Activated CD8-positive, alpha-beta T cell treated with anti-CD3 and anti-CD28 coated beads for 36 hours (primary cell): ENCODE data around the gene PRSS23. TPM values are rescaled to one million over a fixed set of nuclear protein-coding genes. Genes with fewer than 3 reads are reported as not detected.

Source experiments
- ATAC-seq: fragments of 200-7000 bp; cut with Tn5 transposase; one replicate; pipeline ENCODE4 v1.10.0; 2021; ENCODE audit warnings: mild to moderate bottlenecking, moderate library complexity
- CTCF ChIA-PET: fragments of 350-600 bp; sonication (Branson Sonifier 250); formaldehyde crosslinking; loops from one replicate; lab custom pipeline; 2021; ENCODE audit warnings: antibody characterized with exemption; lab: Charles Lee
- POLR2A ChIA-PET: fragments of 350-600 bp; sonication (Branson Sonifier 250); formaldehyde crosslinking; loops from one replicate; lab custom pipeline; 2021; ENCODE audit warnings: antibody characterized with exemption; lab: Charles Lee
- DNase-seq: peaks from one replicate; pipeline ENCODE4 v3.0.0-alpha.2; 2020
- H3K27ac Mint-ChIP-seq: one replicate; pipeline ENCODE4 v1.8.0; 2021; ENCODE audit warnings: mild to moderate bottlenecking, mixed read lengths
- H3K27me3 Mint-ChIP-seq: one replicate; pipeline ENCODE4 v1.8.0; 2021; ENCODE audit warnings: mixed read lengths
- H3K36me3 Mint-ChIP-seq: one replicate; pipeline ENCODE4 v1.8.0; 2021; ENCODE audit warnings: low read depth, mixed read lengths
- H3K4me1 Mint-ChIP-seq: one replicate; pipeline ENCODE4 v1.8.0; 2021; ENCODE audit warnings: low read depth, mixed read lengths
- H3K4me3 Mint-ChIP-seq: one replicate; pipeline ENCODE4 v1.8.0; 2021; ENCODE audit warnings: mild to moderate bottlenecking, moderate library complexity, mixed read lengths
- H3K9me3 Mint-ChIP-seq: one replicate; pipeline ENCODE4 v1.8.0; 2021; ENCODE audit warnings: mixed read lengths
- intact Hi-C: fragments of 100-400 bp; cut with micrococcal nuclease; formaldehyde crosslinking; loops from one replicate; pipeline ENCODE4 v1.10.0; 2022
- total RNA-seq, 2 experiments: library from RNA; stranded (reverse); gene quantifications; one replicate each; pipeline ENCODE4 v1.2.3, GENCODE V29; 2021
- TF ChIP-seq, protein P1 (sequence below): fragments of 200-600 bp; IDR thresholded peaks from one replicate; pipeline ENCODE4 v1.8.0; 2022; ENCODE audit warnings: antibody characterized with exemption, mild to moderate bottlenecking

Gene PRSS23
- total RNA-seq, 2 experiments from 2014 or later, result 1.4 to 2.3 TPM

DNA sequence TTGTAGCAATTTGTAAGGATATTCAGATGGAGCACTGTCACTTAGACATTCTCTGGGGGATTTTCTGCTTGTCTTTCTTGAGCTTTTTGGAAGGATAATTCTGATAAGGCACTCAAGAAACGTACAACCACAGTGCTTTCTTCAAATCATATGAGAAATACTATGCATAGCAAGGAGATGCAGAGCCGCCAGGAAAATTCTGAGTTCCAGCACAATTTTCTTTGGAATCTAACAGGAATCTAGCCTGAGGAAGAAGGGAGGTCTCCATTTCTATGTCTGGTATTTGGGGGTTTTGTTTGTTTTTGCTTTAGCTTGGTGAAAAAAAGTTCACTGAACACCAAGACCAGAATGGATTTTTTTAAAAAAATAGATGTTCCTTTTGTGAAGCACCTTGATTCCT, 9.9 kb downstream of the PRSS23 start:
- ATAC-seq (no peak), DNase-seq (no peak)
- ChIA-PET POLR2A (no interaction called here), CTCF (interaction anchor here (1.3 kb wide), 1 partner anchor 202 kb away, joined by 7 read pairs; no protein-coding TSS in a partner anchor)
- peaks cover 23% of the 10 kb centered on the region for H3K27me3 Mint-ChIP-seq
- H3K4me1 Mint-ChIP-seq, result peaks cover 10% of the 10 kb centered on the region
- no peak overlapping the region for H3K4me3 Mint-ChIP-seq
- TF ChIP-seq, protein P1, sequence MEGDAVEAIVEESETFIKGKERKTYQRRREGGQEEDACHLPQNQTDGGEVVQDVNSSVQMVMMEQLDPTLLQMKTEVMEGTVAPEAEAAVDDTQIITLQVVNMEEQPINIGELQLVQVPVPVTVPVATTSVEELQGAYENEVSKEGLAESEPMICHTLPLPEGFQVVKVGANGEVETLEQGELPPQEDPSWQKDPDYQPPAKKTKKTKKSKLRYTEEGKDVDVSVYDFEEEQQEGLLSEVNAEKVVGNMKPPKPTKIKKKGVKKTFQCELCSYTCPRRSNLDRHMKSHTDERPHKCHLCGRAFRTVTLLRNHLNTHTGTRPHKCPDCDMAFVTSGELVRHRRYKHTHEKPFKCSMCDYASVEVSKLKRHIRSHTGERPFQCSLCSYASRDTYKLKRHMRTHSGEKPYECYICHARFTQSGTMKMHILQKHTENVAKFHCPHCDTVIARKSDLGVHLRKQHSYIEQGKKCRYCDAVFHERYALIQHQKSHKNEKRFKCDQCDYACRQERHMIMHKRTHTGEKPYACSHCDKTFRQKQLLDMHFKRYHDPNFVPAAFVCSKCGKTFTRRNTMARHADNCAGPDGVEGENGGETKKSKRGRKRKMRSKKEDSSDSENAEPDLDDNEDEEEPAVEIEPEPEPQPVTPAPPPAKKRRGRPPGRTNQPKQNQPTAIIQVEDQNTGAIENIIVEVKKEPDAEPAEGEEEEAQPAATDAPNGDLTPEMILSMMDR, result no peak
- intact Hi-C loops, result no loop called here
- no peak overlapping the region for H3K27ac Mint-ChIP-seq
- H3K9me3 Mint-ChIP-seq, result no peaks in the 10 kb centered on the region
- H3K36me3 Mint-ChIP-seq, result no peaks in the 10 kb centered on the region

DNA sequence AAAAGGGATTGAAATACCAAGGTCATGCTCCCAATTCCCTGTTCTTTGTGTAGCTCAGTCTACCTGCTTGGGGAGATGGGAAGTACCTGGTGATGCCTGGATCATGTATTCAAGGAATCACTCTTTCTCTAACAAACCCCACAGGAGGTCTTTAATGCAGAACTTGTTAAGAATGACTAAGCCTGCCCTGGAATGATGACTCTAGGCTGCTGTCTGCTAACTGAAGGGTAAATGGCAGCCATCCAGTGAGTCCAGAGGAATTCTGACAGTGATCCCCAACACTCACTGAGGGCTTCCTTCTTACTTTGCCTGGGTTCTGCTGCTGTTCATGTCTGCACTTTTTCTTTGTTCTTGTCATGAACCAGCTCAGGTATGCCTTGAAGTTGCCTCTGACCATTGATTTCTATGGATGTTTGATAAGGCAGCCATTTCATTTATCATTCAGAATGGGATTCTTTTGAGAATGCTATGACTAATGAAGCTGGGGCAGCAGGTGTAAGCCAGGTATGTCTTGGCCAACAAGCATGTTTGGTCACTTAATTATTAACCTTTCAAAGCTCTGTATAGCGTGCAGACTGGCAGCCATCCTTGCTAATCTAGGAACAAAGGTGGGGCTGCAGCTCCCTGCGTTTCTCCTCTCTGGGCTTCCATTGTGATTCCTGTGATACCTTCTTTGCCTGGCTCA, 11.4 kb downstream of the PRSS23 start:
- no peaks in the 10 kb centered on the region for H3K36me3 Mint-ChIP-seq
- no peak overlapping the region for H3K27ac Mint-ChIP-seq
- no peak for ATAC-seq
- DNase-seq, result no peak
- ChIA-PET POLR2A (no interaction called here), CTCF (interaction anchor here (1.6 kb wide), 1 partner anchor 203 kb away, joined by 8 read pairs; no protein-coding TSS in a partner anchor)
- peaks cover 29% of the 10 kb centered on the region for H3K27me3 Mint-ChIP-seq
- no peaks in the 10 kb centered on the region for H3K4me1 Mint-ChIP-seq
- no peaks in the 10 kb centered on the region for H3K9me3 Mint-ChIP-seq
- intact Hi-C loops, result no loop called here
- no peak overlapping the region for H3K4me3 Mint-ChIP-seq
- TF ChIP-seq, protein P1, result no peak

DNA sequence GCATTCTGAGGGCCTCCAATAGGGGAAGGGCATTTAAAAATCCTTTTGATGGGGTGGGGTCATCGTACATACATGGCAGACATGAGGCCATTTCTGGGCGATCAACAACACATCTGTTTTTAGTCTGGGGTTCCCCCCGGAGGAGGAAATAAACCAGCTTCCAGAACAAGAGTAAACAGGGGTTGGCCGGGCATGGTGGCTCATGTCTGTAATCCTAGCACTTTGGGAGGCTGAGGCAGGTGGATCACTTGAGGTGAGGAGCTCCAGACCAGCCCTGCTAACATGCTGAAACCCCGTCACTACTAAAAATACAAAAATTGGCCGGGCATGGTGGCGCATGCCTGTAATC, 12.0 kb downstream of the PRSS23 start:
- no peak overlapping the region for H3K4me3 Mint-ChIP-seq
- DNase-seq, result no peak
- H3K36me3 Mint-ChIP-seq, result no peaks in the 10 kb centered on the region
- intact Hi-C loops, result no loop called here
- H3K27me3 Mint-ChIP-seq, result peaks cover 27% of the 10 kb centered on the region
- no peaks in the 10 kb centered on the region for H3K4me1 Mint-ChIP-seq
- no peak for ATAC-seq
- no peaks in the 10 kb centered on the region for H3K9me3 Mint-ChIP-seq
- no peak overlapping the region for H3K27ac Mint-ChIP-seq
- TF ChIP-seq, protein P1, result no peak
- CTCF ChIA-PET, result interaction anchor here (1.5 to 1.6 kb wide), 2 partner anchors 204 to 356 kb away, joined by 4 to 8 read pairs; no protein-coding TSS in a partner anchor
- POLR2A ChIA-PET, result no interaction called here

DNA sequence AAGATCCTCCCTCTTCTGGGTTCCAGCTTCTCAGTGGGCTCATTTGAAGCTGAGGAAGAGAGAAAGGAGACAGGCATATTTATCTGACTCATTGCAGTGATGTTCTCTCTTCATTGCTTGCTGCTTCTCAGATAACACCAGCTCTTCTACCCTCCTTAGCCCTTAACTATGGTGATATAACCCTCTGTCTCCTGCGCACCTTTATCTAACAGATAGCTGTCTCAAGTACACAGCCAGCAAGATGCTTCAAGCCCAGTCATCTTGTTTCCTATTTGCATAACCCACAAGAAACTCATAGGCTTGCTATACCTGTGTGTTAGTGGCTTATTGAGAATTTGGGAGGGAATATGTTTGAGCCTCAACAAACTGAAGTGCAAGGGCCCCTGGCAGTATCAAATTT, 12.6 kb downstream of the PRSS23 start:
- Mint-ChIP-seq H3K4me1 (no peaks in the 10 kb centered on the region), H3K4me3 (no peak overlapping the region), H3K36me3 (no peaks in the 10 kb centered on the region), H3K27me3 (peaks cover 27% of the 10 kb centered on the region), H3K27ac (no peak overlapping the region), H3K9me3 (no peaks in the 10 kb centered on the region)
- DNase-seq (no peak), ATAC-seq (no peak)
- CTCF ChIA-PET, result interaction anchor here (1.5 to 1.6 kb wide), 2 partner anchors 204 to 356 kb away, joined by 4 to 8 read pairs; no protein-coding TSS in a partner anchor
- POLR2A ChIA-PET, result no interaction called here
- TF ChIP-seq, protein P1, result no peak
- intact Hi-C loops, result no loop called here

DNA sequence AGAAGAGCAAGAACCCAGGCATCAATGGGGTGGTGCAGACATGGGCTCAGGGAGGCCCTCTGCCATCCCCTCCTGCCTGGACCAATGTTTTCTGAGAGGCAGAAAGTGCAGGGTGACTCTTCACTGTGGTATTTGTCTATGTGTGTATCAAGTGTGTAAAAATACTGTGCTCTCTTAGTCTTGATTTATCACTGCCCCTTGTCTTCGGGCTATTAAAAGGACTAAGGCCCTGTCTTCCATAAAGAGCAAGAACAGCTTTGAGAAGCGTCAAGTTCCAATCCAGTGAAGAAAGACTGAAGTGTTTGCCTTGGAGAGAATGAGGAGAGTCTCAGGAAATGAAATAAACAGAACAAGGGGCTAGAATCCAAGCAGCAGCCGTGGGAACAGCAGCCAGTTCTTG, 14.4 kb downstream of the PRSS23 start:
- no peaks in the 10 kb centered on the region for H3K4me1 Mint-ChIP-seq
- no peak for ATAC-seq
- CTCF ChIA-PET, result interaction anchor here (1.3 to 3.4 kb wide), 2 partner anchors 206 to 358 kb away, joined by 4 to 17 read pairs; no protein-coding TSS in a partner anchor
- TF ChIP-seq, protein P1, result no peak
- no peak overlapping the region for H3K4me3 Mint-ChIP-seq
- intact Hi-C loops, result loop anchor here (5.0 kb wide), 1 partner anchor 142 kb away; the partner anchor contains the start of gene ME3
- POLR2A ChIA-PET, result no interaction called here
- peaks cover 24% of the 10 kb centered on the region for H3K27me3 Mint-ChIP-seq
- no peak overlapping the region for H3K27ac Mint-ChIP-seq
- H3K9me3 Mint-ChIP-seq, result no peaks in the 10 kb centered on the region
- DNase-seq, result no peak
- H3K36me3 Mint-ChIP-seq, result no peaks in the 10 kb centered on the region
